Right renal cortex interstitium (tissue), 3 donors: ENCODE measurements around the gene NKPD1. TPM values are rescaled to one million over a fixed set of nuclear protein-coding genes. Genes with fewer than 3 reads are reported as not detected.

Experiments used
- DNase-seq, 3 donors: peaks; one replicate each; pipeline ENCODE4 v3.0.0-alpha.2; 2013; ENCODE audit warnings: low read depth in 3 of 3, low spot score in 2 of 3
- polyA plus RNA-seq, 3 donors: library from polyadenylated mRNA; unstranded; fragments of 120-200 nt; gene quantifications; one replicate each; pipeline ENCODE4 v1.2.1, GENCODE V29; 2013; ENCODE audit not compliant: insufficient read length in 3 of 3

Gene NKPD1
- polyA plus RNA-seq, 3 donors: 0.11 TPM

DNA sequence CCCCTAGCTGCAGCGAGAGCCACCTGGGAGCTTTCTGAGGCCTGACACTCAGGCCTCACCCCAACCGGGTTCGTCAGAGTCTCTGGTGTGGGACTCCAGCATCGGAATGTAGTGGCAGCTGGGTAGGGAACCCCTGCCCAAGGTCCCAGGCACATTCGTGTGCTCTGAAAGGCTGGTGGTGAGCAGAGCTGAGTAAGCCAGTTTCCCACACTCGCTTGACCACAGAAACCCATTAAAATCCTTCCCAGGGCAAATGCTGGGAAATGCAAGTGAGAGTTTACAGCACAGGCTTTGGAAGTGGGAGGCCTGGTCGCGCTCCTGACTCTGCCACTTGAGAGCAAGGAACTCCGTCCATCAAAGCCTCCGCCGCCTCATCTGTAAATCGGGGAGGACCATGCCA, 13.0 kb upstream of the NKPD1 start:
- DNase-seq: no peak

DNA sequence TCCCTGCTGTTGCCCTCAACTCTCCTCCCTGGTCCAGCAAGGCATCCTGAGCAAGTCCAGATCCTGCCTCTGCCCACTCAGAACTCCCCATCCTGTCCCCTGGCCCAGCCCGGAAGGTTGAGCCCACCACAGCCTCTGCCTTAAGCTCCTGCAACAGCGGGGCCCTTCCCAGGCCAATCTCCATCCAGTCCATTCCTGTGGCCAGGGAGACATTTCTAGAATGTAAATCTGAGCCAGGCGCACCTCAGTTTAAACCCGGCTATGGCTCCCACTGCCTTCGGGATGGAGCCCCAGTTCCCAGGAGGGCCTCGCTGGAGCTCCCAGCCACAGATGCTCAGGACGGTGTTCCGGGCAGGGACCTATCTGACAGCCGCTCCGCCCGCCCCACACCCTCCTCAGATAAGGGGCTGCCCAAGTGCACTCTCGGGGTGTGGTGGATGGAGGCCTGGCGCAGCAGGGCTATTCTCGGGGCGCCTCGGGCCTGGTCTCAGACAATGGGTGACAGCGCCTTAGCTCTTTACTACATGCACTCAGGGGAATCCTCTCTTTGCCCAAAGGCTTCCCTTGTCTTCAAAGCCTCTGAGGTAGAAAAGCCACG, 11.9 kb upstream of the NKPD1 start:
- DNase-seq: no peak

DNA sequence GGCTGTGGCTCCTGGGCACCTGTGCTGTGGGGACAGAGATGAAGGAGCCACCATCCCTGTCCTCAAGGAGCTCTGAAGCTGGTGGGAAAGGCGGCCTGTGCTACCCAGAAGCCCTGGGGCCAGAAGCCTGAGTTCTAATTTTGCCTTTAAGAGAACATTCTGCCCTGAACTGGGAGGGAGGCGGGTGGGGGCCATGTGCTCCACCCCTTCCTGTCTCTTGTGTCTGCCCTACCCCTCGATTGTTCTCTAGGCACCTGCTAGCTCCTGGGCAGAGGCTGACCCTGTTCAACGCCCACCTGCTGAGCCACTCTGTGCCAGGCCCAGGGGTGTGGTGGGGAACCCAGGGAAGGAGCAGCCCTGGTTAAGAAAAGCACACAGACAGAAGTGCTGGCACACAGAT, 11.4 kb upstream of the NKPD1 start:
- DNase-seq: no peak

DNA sequence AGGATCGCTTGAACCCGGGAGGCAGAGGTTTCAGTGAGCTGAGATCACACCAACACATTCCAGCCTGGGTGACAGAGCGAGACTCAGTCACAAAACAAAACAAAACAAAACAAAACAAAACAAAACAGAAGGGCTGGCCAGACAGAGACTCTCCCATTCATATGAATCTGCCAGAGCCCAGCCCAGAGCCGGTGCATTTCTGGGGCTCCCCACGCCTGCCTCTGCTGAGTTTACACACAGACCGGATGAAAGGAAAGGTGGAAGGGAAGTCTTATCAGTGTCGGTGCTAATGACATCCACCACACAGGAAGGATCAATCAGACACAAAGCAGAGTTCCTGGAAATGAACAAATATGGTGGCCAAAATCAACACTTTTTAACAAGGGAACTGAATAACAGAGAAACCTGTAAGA, 10.4 kb upstream of the NKPD1 start:
- DNase-seq: no peak

- no peak for DNase-seq
Observed at GRCh38 chr19:45170146-45171106, 9.6 kb upstream of the NKPD1 start.

- no peak for DNase-seq
Observed at GRCh38 chr19:45169602-45170001, 8.8 kb upstream of the NKPD1 start.

GRCh38 chr19:45168767-45169351, 8.1 kb upstream of the NKPD1 start:
- DNase-seq: no peak

DNA sequence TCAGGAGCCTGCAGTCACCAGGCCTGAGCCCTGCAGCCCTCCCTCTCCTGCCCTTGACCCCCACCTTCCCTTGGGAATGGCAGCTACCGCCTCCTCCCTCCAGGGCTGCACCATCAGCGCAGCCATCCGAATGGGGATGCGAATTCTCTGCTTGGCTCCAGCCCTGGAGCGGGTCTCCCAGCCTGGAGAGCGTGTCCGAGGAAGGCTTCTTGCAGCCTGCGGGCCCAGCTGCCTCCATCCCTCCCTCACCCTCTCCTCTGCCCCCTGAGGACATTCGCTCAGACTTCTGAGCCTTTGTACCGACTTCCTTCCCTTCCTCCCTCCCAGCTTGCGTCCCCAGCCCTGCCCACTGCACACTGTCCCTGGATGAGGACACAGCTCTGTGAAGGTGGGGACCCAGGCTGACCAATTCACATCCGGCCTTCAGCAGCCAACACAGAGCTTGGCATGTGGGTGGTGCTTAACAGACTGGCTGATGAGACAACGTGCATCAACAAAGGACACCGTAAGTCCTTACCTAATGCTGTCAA, 6.0 kb upstream of the NKPD1 start:
- no peak for DNase-seq

DNA sequence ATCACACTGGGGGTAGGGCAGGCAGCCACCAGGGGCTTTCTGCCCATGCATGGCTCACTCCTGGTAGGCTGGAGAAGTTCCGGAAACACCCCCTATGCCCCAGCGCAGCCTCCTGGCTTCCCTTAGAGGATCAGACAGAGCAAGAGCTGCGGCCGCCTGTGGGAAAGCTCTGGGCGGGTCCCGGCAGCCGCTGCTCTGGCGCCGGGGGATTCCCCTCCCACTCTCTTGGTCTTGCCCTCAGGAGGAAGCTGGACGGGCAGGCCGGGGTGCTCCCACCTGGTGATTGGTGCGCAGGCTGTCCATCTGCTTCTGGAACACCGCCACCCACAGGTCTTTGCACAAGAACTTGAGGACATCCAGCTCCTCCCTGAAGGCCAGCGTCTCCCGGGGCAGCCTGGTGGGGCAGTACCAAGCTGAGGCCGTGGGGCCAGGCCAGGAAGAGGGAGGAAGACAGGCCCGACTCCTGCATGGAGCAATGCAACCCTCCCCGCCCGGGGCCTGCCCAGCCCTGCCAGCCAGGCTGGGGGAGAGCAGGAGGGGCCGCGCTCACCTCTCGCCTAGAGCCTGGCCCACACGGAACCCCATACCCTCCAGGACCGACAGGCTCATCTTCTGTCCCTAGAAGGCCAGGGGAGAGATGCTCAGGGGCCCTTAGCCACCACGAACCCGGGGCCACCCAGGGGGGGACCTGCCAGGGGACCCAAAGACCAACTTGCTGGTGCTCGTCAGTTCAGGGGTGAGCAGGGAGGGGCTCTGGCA, 4.0 kb upstream of the NKPD1 start:
- DNase-seq: no peak

DNA sequence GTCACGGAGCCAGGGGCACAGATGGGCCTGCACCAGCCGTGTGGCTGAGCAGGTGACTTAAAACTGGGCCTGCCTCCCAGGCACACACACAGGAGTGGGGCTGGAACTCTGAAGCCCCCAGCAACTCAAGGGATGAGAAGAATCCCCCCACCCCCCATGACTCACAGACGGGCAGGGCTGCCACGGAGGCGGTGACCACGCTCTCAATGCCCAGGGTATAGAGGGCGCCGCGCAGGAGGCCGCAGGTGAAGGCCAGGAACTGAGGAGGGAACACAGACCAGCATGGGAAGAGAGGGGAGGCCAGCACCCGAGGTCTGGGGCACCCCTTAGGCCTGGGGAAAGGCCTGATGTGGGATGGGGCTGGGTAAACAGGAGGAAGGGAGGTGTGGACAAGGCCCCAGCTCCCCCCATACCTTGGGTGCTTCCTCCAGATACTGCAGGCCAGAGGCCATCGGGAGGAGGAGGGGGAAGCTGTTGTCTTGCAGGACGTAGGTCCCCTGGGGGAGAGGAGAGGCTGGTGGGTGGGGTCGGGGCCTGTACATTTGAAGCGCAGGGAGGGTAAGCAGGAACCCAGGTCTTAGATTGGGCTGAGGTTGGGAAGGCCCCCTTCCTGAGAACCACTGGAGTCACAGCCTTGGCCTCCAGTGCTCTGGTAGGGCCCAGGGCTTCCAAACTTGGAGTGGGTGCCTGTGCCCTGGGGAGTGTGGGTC, 3.1 kb upstream of the NKPD1 start:
- no peak for DNase-seq

DNA sequence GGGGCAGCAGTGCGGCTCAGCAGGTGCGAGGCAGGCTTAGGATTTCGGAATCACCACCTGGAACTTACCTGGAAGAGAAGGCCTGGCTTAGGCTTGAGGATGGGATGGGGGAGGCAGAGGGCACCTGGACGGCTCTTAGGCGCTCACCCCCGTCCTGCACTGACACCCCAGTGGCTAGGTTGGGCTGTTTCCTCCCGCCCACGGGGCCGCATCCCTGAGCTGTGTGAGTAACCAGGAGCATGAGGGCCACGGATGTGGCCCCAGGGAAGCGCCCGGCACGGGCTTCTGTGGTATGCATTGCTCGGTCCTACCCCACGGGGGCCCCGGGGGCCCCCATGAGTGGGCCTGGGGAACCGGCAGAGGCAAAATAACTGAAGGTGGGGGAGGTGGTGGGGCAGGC, 2.4 kb upstream of the NKPD1 start:
- no peak for DNase-seq

DNA sequence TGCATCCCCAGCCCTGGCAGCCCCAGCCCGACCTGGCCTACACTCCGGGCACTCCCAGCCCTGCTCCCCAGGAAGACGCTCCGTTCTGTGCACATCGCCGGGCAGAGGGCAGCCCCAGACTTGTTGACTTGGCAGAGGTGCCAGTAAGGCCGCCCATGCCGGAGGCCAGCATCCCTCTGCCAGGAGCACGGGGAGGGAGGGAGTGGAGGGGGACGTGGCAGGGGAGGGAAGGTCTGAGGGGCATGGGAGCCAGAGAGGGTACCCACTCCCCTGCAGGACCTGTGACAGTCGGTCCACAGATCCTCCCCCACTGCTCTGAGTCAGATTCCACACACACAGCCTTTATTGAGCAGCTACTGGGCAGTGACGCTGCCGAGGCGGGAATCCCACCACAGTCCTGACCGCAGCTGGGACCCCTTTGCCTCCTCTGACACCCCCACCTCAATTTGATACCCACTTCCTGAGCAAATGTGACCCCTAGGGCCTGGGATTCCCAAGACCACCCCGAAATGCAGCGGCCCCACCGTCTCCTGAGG, 1.9 kb upstream of the NKPD1 start:
- DNase-seq: no peak

DNA sequence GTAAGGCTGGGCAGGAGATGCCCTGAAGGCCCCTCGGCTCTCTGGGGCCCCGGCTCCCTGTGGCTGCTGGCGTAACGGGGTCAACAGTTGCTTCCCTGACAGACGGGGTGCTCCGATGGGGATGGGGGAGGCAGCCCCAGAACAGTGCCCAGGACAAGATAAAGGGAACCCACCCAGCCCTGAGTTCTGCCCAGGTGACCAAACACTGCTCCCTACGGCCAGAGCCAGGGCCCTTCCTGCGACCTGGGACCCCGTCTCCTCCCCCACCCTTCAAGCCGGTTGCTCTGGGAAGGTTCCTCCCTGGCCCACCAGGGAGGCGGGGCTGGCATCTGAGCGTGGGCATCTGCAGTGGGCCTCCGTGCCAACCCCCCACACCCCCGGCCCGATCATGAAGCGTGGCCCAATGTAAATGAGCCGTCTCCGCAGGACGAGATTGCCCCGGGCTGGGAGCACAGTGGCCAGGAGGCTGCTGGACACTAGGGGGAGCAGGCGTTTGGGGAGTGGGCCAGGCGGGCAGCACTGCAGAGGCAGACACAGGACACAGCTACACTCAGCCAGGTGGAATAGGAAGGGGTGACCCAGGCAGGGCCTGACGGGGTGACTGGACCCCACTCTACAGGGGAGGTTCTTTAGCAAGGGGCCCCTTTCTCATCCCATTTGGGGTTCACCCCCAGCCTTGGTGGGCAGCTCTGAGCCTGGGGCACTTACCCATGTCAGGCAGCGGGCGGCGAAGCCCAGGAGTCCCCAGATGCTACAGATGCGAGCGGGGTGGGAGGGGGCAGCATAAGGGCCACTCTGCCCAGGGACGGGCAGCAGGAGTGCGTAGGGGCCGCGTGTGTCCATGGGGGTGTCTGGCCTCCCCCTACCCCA, 1.2 kb upstream of the NKPD1 start:
- DNase-seq: no peak

GRCh38 chr19:45159971-45160324, 834 bp downstream of the NKPD1 start:
- DNase-seq: no peak

- no peak for DNase-seq
Observed at GRCh38 chr19:45159210-45159970, 1.4 kb downstream of the NKPD1 start.

- DNase-seq: no peak
Observed at GRCh38 chr19:45158503-45159209, 2.1 kb downstream of the NKPD1 start.

- no peak for DNase-seq
Observed at GRCh38 chr19:45156751-45157150, 4.0 kb downstream of the NKPD1 start.
